ENCODE results near the gene USP35.

DNA sequence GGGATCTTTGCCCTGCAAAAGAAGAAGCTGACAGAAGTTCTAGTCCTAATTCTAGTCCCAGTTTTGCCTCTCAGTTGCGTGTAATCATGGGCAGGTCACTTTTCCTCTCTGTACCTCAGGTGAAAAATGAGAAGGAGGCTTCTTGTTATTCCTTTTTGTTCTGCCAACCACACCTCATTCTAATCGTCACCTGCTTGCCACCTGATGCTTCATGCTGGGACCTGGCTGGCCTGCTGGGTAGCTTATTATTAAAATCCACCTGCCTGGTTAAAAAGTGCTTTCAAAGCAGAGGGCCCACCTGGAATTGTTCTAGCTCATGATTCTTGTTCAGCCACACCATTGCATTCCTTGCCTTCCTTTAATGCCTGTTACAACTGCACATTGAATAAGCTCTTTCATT is 40.9 kb upstream of the USP35 start:
- TF ChIP-seq EZH2 (IDR thresholded peaks at IDR 0.05; ENCODE audit: borderline replicate concordance, insufficient read depth, low read depth, low read length, poor library complexity, severe bottlenecking) = no peak
- TF ChIP-seq, protein P1, sequence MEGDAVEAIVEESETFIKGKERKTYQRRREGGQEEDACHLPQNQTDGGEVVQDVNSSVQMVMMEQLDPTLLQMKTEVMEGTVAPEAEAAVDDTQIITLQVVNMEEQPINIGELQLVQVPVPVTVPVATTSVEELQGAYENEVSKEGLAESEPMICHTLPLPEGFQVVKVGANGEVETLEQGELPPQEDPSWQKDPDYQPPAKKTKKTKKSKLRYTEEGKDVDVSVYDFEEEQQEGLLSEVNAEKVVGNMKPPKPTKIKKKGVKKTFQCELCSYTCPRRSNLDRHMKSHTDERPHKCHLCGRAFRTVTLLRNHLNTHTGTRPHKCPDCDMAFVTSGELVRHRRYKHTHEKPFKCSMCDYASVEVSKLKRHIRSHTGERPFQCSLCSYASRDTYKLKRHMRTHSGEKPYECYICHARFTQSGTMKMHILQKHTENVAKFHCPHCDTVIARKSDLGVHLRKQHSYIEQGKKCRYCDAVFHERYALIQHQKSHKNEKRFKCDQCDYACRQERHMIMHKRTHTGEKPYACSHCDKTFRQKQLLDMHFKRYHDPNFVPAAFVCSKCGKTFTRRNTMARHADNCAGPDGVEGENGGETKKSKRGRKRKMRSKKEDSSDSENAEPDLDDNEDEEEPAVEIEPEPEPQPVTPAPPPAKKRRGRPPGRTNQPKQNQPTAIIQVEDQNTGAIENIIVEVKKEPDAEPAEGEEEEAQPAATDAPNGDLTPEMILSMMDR (IDR thresholded peaks at IDR 0.05) = no peak
